Pulmonary artery endothelial cell (primary cell): ENCODE data around the gene GFOD1. TPM values are rescaled to one million over a fixed set of nuclear protein-coding genes. Genes with fewer than 3 reads are reported as not detected.

Experiments used
- DNase-seq: peaks from one replicate; pipeline ENCODE4 v3.0.0-alpha.2; 2011; ENCODE audit warnings: low read depth, low spot score
- total RNA-seq: library from RNA; depleted of rRNA; stranded (reverse); fragments of >200 nt; gene quantifications from 2 replicates; pipeline ENCODE4 v1.2.3, GENCODE V29; 2014

The GFOD1 gene
- total RNA-seq, 1 donor from 2014 or later, result 37.7 TPM

DNA sequence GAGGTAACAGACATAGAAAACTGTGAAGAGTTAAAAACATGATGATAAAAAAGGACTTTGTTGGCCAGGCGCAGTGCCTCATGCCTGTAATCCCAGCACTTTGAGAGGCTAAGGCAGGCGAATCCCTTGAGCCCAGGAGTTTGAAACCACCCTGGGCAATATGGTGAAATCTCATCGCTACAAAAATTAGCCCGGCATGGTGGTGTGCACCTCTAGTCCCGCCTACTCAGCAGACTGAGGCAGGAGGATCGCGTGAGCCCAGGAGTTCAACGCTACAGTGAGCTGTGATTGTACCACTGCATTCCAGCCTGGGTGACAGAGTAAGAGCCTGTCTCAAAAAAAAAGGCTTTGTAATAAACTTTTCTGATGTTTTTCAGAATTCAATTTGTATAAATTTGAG, 60.1 kb downstream of the GFOD1 start:
- no peak for DNase-seq

DNA sequence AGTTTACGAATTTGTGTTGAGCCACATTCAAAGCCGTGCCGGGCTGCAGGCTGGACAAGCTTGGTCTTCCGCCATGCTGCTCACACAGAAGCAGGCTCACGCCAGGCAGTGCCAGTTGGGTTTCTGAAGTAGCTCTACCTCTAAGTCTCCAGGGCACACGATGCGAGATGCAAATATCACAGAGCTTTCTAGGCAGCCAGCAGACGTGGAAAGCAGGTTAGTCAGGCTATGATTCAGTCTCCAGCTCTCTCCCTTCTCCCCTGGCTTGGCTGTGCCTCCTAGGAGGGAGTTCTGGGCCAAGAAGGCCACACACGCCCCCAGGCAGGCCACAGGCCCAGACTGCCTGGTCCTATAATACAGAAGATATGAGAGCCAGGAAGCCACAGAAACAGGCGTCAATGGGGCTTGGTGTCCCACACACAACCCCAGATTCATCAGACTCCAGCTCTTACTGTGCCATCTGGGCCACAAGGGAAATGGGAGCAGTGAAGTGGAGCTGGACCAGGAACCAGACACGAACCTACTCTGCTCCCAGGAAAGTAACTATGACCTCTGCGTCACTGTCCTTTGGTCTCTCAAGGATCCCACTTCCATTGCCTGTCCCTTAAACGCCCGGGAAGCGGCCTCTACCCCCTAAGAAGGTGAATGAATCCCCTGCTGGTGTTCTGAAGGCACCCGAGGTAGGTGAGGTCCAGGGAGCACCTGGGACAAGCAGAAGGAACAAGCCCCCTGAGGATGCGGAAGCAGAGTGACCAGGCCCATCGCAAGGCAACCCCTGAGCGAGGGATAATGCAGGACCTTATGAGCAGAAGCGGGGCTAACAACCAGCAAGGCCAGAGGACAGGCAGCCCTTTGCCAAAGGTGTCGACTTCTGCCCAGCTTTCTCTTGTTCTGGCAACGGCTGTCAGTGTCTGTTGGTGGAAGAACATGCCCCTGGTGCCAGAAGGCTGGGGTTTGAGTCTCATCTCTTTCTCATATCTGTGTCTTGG, 61.2 kb downstream of the GFOD1 start:
- DNase-seq, result no peak

DNA sequence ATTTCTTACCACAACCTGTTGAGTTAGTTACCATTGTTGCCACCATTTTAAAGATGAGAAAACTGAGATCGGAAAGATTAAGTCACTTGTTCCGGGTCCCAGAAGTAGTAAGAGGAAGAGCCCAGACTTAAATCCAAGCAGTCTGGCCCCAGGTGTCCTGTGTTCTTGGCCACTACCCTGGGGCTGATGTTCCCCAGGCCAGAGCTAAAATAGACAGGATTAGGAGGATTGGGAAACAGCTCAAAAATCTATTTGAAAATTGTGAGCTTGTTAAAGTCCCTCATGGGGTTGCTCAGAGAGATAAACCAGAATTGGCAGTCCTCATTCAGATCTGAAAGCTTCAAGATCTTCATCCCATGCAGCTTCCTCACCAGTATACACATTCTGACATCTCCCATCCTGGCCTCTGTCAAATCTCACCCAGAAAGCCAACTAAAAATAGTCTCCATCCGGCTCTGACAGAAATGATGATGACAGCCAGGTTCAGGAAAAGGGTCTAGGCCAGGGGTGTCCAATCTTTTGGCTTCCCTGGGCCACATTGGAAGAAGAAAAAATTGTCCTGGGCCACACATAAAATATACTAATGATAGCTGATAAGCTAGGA, 62.0 kb downstream of the GFOD1 start:
- DNase-seq, result no peak

DNA sequence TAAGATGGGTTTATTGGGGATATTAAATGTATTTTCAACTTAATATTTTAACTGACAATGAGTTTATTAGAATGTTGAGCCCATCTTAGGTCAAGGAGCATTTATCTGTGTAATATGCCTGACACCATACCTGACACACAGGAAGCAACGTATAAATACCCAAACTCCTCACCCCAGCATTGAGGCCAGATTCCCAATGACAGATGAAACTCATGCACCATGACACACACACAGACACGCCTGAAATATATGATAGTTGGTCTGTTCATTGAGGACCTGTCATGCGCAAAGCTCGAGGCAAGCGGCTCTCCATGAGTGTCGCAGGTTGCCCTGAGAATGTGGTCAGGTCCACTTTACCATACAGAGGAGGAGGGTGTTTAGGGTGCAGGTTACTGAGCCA, 64.1 kb downstream of the GFOD1 start:
- DNase-seq, result no peak

DNA sequence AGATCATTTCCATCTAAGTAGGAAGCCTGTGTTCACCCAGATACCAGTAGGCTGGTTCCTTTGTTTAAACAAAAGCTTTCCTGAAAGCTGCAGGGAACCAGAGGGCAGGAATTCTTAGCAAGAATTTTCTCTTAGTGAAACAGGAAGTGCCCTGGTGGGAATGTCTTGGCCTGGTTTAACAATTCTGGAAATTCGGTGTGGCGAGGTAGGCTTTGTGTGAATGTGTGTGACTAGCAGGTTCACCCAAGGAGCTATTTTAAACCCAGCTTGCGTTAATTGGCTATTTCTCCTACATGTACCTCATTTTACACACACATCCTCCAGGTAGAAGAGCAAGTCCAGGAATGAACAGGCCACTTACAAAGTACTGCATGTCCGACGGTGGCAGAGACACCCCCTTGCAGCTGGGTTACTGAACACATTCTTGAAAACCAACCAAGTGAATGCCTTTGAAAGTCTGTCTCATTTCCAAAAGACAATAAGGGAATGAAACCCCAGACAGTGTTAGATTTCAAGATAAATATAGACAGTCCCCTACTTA, 64.6 kb downstream of the GFOD1 start:
- peak; percentile 83 for DNase-seq

DNA sequence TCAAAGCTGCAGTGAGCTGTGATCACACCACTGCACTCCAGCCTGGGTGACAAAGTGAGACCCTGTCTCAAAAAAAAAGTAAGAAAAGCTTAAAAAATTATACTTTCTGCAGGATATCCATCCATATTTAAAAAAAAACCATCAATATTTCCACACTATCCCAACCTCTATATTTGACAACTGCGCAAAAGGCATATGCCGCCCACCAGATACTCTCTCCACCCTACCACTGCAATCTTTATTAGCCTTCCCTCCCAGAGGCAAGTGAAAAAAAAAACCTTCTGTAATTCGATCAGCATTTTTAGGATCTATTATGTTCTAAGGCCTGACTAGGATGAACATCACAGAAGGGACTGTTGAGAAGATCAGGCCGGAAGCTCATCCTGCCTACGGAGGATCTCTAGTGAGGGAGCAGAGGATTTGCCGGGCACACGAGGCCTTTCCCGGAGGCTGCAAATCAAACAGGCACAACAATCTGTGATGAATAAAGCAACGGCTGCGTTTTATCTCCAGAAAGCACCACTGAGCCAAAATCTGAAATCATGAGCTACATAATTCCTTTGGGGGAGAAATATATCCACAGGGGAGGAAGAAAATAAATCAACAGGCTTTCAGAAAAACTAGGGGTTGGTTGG, 65.9 kb downstream of the GFOD1 start:
- no peak for DNase-seq

DNA sequence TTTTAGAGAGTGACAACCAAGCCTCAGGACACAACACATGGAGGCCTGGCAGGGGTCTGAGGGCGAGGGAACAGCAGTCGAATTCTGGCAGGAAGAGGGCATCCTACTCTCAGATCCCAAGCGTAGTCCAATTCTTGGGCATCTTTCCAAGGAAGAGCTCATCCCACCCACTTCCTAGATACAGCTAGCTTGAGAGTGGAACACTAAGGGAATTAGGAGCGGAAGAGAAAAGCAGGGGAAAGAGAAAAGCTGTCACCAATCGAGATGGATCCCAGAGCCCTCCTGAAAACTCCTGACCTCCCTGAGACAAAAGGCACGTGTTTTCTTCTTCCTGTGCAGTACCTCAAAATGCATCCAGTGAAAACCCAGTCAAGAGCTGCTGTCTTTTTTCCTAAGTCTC, 67.1 kb downstream of the GFOD1 start:
- DNase-seq, result no peak

DNA sequence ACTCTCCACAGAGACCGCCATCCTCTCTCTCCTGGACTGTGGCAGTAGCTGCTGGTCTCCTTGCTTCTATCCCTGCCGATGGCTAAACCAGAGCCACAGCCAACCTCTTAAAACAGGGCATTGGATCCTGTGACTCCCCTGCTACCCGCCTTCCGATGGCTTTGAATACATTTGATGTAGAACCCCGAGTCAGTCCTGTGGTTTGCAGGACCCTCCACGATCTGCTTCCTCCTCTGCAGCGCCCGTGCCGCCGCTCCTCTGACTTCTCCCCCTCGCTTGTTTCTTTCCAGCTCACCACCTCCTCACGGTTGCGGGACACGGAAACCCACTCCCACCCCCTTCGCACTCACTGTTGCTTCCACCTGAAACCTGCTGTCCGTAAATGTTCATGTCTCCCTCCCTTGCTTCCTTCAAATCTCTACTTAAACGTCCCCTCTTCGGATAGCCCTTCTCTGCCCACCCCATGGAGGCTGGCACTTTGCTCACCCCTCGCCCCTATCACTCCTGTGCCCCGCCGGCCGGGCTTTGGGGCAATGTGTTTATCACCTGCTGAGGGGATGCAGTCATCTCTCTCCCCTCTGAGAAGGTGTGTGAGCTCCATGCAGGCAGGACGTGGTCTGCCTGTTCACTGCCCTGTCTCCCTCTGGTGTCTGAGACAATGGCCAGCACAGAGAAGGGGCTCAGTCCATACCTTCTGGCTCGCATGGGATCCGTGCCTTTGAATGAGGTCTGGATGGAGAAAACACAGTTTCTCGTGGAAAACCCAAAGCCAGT, 67.8 kb downstream of the GFOD1 start:
- DNase-seq, result no peak

DNA sequence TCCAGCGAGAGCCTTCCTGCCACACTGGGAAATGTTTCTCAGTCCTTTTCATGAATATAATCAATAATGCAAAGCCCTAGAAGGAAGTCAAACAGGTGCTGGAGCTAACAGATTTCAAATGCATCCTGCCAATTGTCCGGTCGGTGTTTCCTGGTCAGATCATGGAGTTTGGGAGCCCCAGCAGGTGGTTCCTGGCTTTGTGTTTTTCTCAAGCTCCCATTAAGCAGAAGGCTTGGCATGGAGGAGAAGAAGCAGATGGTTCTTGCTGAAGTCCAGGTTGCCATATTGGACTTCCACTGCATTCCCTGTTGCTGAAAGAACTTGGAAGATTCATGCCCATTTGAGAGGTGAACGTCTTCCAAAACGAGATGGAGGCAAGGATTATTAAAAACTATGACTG, 68.6 kb downstream of the GFOD1 start:
- peak; percentile 78 for DNase-seq

DNA sequence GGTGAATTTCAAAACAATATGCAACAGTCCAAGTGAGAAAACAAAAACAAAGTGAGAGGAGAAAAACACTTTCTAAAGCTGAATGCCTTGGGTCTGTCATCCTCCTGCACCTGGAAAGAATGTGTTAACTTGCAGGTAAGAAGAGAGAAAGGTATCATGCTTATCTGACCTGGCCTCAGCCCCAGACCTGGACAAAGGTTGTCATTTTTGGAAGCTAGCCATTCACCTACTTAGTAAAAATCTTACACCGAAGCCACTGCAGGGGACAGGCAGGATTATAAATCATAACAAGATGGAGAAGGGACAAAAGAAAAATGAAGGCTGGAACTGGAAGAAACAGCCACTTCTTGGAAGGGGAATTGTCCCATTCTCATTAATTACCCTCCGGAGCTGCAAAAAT, 69.4 kb downstream of the GFOD1 start:
- no peak for DNase-seq

DNA sequence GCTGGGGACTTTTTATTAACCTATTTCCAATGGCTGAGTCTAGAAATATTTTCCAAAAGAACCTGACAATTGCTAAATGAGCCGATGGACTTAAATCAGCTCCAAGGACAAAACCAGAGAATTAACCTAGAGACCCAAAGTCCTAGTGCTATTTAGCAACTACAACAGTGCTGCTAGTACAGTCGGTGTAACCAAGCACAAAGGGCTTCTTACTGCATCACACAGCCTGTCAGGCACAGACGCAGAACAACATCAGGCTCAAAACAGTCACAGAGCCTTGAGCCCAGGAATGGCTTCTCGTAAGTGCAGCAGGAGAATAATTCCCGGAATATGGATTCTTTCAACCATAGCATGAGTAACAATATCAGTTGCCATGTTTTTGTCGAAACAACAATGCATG, 70.0 kb downstream of the GFOD1 start:
- DNase-seq, result no peak

DNA sequence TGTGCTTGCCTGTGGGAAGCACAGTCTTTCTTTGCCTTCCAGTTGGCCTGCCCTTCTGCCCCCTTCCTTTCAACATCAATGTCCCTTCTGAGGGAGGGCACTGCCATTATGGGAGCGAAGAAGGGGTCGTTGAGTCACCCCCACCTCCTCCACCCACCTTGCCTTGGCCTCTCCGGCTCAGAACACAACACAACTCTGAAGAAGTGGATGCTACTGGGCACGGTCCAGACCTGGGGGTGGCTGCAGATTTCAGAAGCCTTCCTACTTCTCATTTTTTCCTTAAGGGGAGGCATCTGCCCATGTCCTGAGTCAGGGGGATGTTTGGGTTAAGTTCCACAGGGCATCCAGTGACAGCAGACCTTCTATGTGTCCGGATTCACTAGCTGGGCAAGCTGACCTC, 72.1 kb downstream of the GFOD1 start:
- DNase-seq, result no peak

DNA sequence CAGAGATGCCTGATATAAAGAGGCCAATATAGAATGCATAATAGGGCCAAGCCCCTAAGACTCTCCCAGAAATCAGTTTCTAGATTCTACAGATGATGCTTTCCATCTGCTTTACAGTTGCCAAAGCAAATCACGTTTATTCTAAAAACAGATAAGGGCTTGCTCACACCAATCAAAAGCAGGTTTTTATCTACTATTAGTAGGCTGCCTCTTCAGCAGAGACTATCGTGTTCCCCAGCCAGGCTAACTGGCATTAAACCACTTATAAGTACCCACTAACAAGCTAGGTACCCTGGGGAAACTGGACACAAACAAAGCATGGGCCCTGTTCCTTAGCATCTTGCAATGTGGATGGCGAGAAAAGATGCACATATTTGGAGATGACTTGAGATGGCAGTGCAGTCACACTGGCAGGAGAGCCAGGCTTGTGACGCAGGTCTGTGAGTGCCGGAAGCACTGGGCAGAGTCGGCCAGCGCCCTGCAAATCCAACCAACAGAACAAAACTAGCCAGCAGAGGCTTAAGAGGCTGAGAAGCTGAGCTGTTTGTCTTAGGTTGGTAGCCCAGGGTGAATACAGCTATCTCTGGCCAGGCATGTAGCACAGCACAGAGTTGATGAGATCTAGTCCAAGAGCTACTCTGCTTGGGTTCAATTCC, 73.4 kb downstream of the GFOD1 start:
- no peak for DNase-seq

DNA sequence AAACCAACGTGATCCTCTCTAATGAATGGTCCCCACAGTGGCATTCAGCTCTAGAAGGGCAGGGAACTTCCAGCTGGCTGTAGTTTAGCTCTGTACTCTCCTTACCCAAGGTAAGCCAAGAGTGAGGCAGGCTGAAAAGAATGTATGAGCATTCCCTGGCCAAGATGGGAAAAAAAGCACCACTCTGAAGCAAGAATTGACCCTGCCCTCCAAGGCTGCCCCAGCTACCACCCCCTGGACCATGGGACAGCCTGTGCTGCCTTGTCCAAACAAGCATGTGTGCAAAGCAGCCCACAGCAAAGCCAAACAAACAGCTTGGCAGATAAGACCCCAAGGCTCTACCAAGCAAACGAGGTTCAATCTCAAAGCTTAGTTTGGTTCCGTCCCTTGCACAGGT, 73.9 kb downstream of the GFOD1 start:
- no peak for DNase-seq

DNA sequence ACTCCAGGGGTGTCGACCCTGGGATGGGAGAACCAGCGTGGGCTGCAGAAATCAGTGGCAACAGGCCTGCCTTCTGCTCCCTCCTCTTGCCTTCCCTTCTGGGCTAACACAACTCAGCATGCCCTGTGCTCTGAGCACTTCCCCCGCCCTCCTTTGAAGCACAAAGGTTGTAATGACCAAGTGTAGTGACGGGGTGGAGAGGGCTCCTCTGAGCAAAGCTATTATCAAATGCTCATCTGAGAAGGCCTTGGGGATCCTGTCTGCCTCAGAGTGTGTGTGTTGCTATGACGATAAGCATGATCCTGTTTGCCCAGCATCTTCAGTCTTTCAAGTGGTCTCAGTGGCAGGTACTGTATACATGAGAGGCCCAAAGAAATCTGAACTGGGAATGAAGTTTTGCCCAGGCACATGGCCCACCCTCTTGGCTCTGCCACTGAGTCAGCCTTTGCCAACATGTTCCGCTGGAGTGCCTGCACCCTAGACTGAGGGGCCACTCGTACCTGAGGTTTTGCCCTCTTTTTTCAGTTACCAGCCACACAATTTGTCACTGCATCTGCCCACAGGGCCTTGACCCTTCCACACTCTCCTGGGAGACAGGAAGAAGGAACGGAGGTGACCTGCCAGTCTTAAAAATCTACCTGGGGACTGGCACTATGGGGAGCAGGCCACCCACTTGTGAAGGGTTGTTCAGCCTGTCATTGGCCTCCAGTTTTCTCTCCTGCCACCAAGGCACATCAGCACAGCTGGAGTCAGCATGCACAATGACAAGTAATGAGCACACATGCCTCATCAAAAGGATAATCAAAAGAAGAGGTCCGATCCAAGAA, 74.5 kb downstream of the GFOD1 start:
- DNase-seq, result no peak

DNA sequence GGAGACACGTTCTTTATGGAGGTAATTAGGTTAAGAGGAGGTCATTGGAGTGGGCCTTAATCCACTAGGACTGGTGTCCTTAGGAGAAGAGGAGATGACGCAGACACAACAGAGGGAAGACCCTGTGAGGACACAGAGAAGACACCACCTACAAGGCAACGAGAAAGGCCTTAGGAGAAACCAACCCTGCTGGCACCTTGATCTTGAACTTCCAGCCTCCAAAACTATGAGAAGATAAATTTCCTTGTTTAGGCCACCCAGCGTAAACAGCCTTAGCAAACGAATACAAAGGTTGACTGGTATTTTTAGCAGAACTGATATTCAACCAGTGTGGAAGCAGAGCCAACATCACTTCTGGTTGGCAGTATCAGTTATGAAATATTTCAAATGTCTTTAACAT, 75.2 kb downstream of the GFOD1 start:
- no peak for DNase-seq

DNA sequence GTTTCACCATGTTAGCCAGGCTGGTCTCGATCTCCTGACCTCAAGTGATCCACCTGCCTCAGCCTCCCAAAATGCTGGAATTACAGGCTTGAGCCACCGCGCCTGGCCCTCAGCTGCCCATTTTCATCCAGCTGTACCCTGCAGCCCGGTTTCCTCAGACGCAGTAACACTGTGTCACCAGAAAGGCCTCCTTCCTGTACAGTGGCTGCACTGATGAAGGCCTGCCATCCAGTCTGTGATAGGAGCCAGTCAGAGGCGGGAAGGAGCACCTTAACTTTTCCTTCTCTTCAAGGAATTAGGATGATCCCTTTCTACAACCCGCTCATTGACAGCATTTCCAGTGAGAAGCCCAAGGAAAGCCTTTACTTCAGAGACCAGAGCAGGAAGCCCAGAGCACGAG, 75.9 kb downstream of the GFOD1 start:
- DNase-seq, result no peak

DNA sequence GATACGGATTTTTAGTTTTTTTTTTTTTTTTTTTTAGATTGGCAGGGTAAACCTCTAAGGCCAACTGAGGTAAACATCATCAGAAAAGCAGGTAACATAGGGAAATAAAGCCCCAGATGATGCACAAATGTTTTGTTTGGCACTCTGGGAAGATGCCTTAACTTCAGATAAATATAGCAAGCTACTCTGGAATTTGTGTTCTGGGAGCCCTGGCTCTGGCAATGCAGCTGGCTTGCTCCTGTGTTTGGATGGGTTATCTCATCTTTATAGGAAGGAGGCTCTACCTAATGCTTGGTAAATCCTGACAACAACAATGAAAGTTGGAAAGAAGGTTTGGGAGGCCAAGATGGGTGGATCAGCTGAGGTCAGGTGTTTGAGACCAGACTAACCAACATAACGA, 77.4 kb downstream of the GFOD1 start:
- no peak for DNase-seq

DNA sequence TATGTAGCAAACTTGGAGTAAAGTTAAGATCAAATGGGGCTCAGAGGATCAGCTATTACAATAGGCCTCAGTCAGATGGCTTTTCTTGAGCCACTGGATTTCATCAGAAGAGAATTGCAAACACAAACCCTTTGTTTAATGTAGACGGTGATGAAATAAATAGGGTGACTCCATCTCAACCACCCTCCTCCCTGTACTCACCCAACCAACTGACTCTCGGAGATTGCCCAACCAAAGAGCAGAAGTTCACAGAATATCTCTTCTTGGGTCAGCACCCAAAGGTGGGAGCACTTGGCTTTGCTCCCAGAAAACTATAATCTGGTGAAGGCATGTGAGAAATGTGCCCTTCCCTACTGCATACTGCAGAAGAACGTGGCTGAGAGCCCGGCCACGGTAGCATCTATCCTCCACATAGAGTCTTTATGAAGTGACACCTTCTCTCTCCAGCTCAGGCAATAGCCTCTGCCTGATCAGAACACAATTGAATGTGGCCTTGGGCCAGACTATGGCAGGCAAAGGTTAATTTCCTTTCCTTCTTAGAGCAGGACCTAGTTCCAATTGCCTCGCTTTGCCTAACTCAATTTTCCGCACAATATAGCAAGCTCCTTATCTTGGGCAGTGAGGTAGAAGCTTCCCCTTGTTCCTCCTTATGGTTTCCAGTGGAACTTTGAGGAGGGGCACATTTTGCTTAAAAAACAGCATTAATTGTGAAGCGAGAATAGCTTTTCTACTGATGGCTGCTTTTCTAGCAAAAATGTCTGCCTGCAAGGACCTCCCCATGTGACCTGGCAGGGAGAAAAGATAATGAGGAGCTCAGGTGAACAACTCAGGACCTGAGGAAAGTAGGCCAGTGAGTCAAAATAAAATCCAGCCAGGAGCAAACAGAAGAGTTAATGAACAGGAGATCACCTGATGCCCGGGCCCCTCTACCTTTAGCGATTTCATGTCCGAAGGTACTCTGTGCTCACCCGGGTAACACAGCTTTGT, 79.4 kb downstream of the GFOD1 start:
- DNase-seq, result no peak
